A172 (cell line): Measurements from ENCODE around the gene HNRNPM. TPM values are rescaled to one million over a fixed set of nuclear protein-coding genes. Genes with fewer than 3 reads are reported as not detected.

ENCODE experiments used
- total RNA-seq: library from RNA; depleted of rRNA; stranded (reverse); fragments of >200 nt; shearing (Covaris generic); gene quantifications from 2 replicates; pipeline ENCODE4 v1.2.3, GENCODE V29; 2014; rRNA removed

Gene HNRNPM
- total RNA-seq, 1 experiment from 2014 or later, result 102 TPM

Other genes starting within 250 kb of the HNRNPM start
- 18.3 and 19.7 TPM in 2 replicates for gene CERS4, start 235.6 kb upstream of the HNRNPM start, total RNA-seq
- gene CD320, start 136.6 kb upstream of the HNRNPM start, total RNA-seq, result 53.1 and 70.6 TPM in 2 replicates
- 31.8 and 71.4 TPM in 2 replicates for gene NDUFA7, start 123.6 kb upstream of the HNRNPM start, total RNA-seq
- gene RPS28, start 123.5 kb upstream of the HNRNPM start, total RNA-seq, result 193 and 479 TPM in 2 replicates
- gene KANK3, start 101.7 kb upstream of the HNRNPM start, total RNA-seq, result 1.0 and 1.2 TPM in 2 replicates
- gene ANGPTL4, start 80.8 kb upstream of the HNRNPM start, total RNA-seq, result not detected in 2 replicates
- gene RAB11B, start 54.6 kb upstream of the HNRNPM start, total RNA-seq, result 3.1 and 8.0 TPM in 2 replicates
- 53.3 and 80.8 TPM in 2 replicates for gene MARCHF2, start 31.7 kb upstream of the HNRNPM start, total RNA-seq
- gene PRAM1, start 57.7 kb downstream of the HNRNPM start, total RNA-seq, result not detected in 2 replicates
- 3.4 and 17.7 TPM in 2 replicates for gene ZNF414, start 69.2 kb downstream of the HNRNPM start, total RNA-seq
- gene MYO1F, start 132.5 kb downstream of the HNRNPM start, total RNA-seq, result 0.02 TPM in 1 of 2 replicates, not detected in the other
- 7.7 and 8.1 TPM in 2 replicates for gene ADAMTS10, start 165.7 kb downstream of the HNRNPM start, total RNA-seq
- not detected in 2 replicates for gene NFILZ, start 185.7 kb downstream of the HNRNPM start, total RNA-seq